ENCODE measurements around the gene CALM1. TPM values are rescaled to one million over a fixed set of nuclear protein-coding genes. Genes with fewer than 3 reads are reported as not detected.

The CALM1 gene
- total and polyA plus RNA-seq, 4 donors: 146 to 517 (median 166) TPM

DNA sequence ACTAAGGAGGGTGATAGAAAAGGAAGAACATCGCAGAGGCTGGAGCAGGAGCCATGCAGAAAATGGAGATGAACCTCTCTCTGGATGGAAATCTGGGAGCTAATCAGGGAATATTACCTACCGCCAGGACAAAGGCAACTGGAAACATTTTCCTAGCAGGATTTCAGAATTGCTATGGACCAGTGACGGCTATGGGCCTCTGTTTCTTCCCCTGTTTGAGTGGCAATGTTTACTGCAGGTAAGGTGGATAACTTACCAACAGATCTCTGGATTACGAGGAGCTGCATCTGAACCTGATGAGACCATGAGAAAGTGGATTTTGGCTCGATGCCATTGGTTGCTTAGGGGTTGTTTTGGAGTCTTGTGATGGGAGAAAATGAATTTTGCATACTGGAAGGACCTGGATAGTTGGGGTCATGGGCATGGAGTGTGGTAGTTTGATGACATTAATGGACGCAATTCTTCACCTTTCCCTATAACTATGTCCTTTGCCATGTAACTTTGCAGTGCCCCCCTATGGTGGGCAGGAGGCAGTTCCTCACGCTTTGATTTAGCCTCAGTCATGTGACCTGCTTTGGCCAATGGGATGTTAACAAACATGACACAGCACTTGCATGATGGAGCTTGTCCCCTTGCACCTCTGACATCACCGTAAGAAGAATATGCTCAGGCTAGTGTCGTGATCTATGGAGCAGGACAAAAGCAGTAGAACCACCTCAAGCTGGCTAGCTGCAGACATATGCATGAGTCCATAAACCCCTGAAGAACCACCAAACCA lies 51.1 kb downstream of the CALM1 start:
- Histone ChIP-seq H3K36me3 (ENCODE audit: control insufficient read depth in 4 of 4, insufficient read depth in 3 of 4, low read depth in 1 of 4, low read length in 3 of 4) (peaks cover 0 to 4% (median 0%) of the 10 kb centered on the region in 4 donors), H3K9ac (ENCODE audit: low read depth in 1 of 2, low read length in 2 of 2) (no peak overlapping the region), H3K4me3 (ENCODE audit: low read depth in 1 of 3, low read length in 3 of 3) (no peak overlapping the region), H3K27me3 (ENCODE audit: control insufficient read depth in 4 of 4, insufficient read depth in 4 of 4, low read length in 3 of 4) (no peaks in the 10 kb centered on the region), H3K9me3 (ENCODE audit: control insufficient read depth in 4 of 4, low read length in 3 of 4) (peaks cover 2 to 9% (median 4%) of the 10 kb centered on the region in 4 donors), H3K27ac (ENCODE audit: low read depth in 1 of 2, low read length in 2 of 2) (no peak overlapping the region), H3K4me1 (ENCODE audit: control insufficient read depth in 4 of 4, insufficient read depth in 4 of 4, low read length in 3 of 4) (no peaks in the 10 kb centered on the region)
- TF ChIP-seq ATF3 (IDR thresholded peaks at IDR 0.05) (no peak), HNF4A (conservative IDR thresholded peaks at IDR 0.05) (no peak), TAF1 (conservative IDR thresholded peaks at IDR 0.05) (no peak), RXRA (IDR thresholded peaks at IDR 0.05) (no peak), SP1 (IDR thresholded peaks at IDR 0.05) (no peak), RAD21 (IDR thresholded peaks at IDR 0.05) (no peak)
- TF ChIP-seq, protein P1, sequence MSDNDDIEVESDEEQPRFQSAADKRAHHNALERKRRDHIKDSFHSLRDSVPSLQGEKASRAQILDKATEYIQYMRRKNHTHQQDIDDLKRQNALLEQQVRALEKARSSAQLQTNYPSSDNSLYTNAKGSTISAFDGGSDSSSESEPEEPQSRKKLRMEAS (IDR thresholded peaks at IDR 0.05): no peak
- TF ChIP-seq, protein P2, sequence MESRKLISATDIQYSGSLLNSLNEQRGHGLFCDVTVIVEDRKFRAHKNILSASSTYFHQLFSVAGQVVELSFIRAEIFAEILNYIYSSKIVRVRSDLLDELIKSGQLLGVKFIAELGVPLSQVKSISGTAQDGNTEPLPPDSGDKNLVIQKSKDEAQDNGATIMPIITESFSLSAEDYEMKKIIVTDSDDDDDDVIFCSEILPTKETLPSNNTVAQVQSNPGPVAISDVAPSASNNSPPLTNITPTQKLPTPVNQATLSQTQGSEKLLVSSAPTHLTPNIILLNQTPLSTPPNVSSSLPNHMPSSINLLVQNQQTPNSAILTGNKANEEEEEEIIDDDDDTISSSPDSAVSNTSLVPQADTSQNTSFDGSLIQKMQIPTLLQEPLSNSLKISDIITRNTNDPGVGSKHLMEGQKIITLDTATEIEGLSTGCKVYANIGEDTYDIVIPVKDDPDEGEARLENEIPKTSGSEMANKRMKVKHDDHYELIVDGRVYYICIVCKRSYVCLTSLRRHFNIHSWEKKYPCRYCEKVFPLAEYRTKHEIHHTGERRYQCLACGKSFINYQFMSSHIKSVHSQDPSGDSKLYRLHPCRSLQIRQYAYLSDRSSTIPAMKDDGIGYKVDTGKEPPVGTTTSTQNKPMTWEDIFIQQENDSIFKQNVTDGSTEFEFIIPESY (IDR thresholded peaks at IDR 0.05): no peak
- TF ChIP-seq, protein P3, sequence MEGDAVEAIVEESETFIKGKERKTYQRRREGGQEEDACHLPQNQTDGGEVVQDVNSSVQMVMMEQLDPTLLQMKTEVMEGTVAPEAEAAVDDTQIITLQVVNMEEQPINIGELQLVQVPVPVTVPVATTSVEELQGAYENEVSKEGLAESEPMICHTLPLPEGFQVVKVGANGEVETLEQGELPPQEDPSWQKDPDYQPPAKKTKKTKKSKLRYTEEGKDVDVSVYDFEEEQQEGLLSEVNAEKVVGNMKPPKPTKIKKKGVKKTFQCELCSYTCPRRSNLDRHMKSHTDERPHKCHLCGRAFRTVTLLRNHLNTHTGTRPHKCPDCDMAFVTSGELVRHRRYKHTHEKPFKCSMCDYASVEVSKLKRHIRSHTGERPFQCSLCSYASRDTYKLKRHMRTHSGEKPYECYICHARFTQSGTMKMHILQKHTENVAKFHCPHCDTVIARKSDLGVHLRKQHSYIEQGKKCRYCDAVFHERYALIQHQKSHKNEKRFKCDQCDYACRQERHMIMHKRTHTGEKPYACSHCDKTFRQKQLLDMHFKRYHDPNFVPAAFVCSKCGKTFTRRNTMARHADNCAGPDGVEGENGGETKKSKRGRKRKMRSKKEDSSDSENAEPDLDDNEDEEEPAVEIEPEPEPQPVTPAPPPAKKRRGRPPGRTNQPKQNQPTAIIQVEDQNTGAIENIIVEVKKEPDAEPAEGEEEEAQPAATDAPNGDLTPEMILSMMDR (IDR thresholded peaks at IDR 0.05; ENCODE audit: low read depth, low read length, missing input control): no peak
- WGBS: 86% methylated on average over 9 of the region's 9 CpGs
- DNase-seq (ENCODE audit: low spot score): no peak

- Histone ChIP-seq H3K9ac (ENCODE audit: low read depth in 1 of 2, low read length in 2 of 2) (no peak overlapping the region), H3K9me3 (ENCODE audit: control insufficient read depth in 4 of 4, low read length in 3 of 4) (peaks cover 2 to 9% (median 4%) of the 10 kb centered on the region in 4 donors), H3K27ac (ENCODE audit: low read depth in 1 of 2, low read length in 2 of 2) (no peak overlapping the region), H3K27me3 (ENCODE audit: control insufficient read depth in 4 of 4, insufficient read depth in 4 of 4, low read length in 3 of 4) (no peaks in the 10 kb centered on the region), H3K4me3 (ENCODE audit: low read depth in 1 of 3, low read length in 3 of 3) (no peak overlapping the region), H3K4me1 (ENCODE audit: control insufficient read depth in 4 of 4, insufficient read depth in 4 of 4, low read length in 3 of 4) (no peaks in the 10 kb centered on the region), H3K36me3 (ENCODE audit: control insufficient read depth in 4 of 4, insufficient read depth in 3 of 4, low read depth in 1 of 4, low read length in 3 of 4) (peaks cover 0 to 4% (median 0%) of the 10 kb centered on the region in 4 donors)
- TF ChIP-seq RAD21 (IDR thresholded peaks at IDR 0.05) (no peak), FOXA1 (IDR thresholded peaks at IDR 0.05) (no peak), HNF4A (conservative IDR thresholded peaks at IDR 0.05) (no peak)
- TF ChIP-seq, protein P3 (IDR thresholded peaks at IDR 0.05; ENCODE audit: low read depth, low read length, missing input control): no peak
- TF ChIP-seq, protein P1 (IDR thresholded peaks at IDR 0.05): no peak
- WGBS: 75% methylated on average over 5 of the region's 5 CpGs
- no peak for DNase-seq (ENCODE audit: low spot score)
Observed at GRCh38 chr14:90449411-90449810, 52.6 kb downstream of the CALM1 start.
